Measurements from ENCODE around the gene MYLK3. TPM values are rescaled to one million over a fixed set of nuclear protein-coding genes. Genes with fewer than 3 reads are reported as not detected.
A peak's percentile ranks its signal among the peaks of the same experiment; 100 is the strongest.

Gene MYLK3
- total and polyA plus RNA-seq, 9 donors: 6.9 to 17.4 (median 8.9) TPM

- WGBS (ENCODE audit: insufficient coverage): 78% methylated on average over 2 of the region's 3 CpGs
- no peaks in the 10 kb centered on the region for H3K27me3 ChIP-seq (ENCODE audit: control insufficient read depth, insufficient read depth, low read length)
- no peaks in the 10 kb centered on the region for H3K36me3 ChIP-seq (ENCODE audit: control insufficient read depth, insufficient read depth, low read length)
- H3K27ac ChIP-seq (ENCODE audit: low read length): peak overlapping the region; percentile 51
- no peak for DNase-seq
- H3K9me3 ChIP-seq (replicated peaks; ENCODE audit: control insufficient read depth, low read depth, low read length): no peaks in the 10 kb centered on the region
- peak overlapping the region; percentile 4 for H3K4me3 ChIP-seq (ENCODE audit: low read length)
- H3K4me1 ChIP-seq (ENCODE audit: control insufficient read depth, insufficient read depth, low read length): peaks cover 22% of the 10 kb centered on the region
These were observed 14.4 kb upstream of the MYLK3 start for GRCh38 chr16:46762583-46762982.

DNA sequence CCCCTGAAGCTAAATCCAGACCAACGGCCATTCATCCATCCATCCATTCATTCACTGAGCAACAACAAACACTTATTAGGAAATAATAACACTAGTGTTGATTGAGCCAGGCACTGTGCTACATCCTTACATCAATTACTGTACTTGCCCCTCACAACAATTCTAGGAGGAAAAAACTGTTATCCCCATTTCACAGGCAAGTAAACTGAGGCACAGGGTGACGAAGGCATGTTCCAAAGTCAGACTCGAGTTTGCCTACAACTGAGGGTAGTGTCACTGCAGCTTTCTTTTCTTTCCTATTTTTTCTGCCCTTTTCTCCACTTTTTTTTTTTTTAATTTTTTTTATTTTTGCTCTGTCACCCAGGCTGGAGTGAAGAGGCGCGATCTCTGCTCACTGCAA lies 11.2 kb upstream of the MYLK3 start:
- no peak overlapping the region for H3K4me3 ChIP-seq (ENCODE audit: low read length)
- 88% methylated on average over 2 of the region's 5 CpGs for WGBS (ENCODE audit: insufficient coverage)
- no peaks in the 10 kb centered on the region for H3K27me3 ChIP-seq (ENCODE audit: control insufficient read depth, insufficient read depth, low read length)
- H3K27ac ChIP-seq (ENCODE audit: low read length): no peak overlapping the region
- no peak for DNase-seq
- no peaks in the 10 kb centered on the region for H3K9me3 ChIP-seq (replicated peaks; ENCODE audit: control insufficient read depth, low read depth, low read length)
- H3K36me3 ChIP-seq (ENCODE audit: control insufficient read depth, insufficient read depth, low read length): no peaks in the 10 kb centered on the region
- H3K4me1 ChIP-seq (ENCODE audit: control insufficient read depth, insufficient read depth, low read length): peaks cover 37% of the 10 kb centered on the region

GRCh38 chr16:46757339-46758050 lies 9.4 kb upstream of the MYLK3 start:
- no peaks in the 10 kb centered on the region for H3K36me3 ChIP-seq (ENCODE audit: control insufficient read depth, insufficient read depth, low read length)
- WGBS (ENCODE audit: insufficient coverage): 51% methylated on average over 15 of the region's 21 CpGs
- peak overlapping the region; percentile 55 for H3K27ac ChIP-seq (ENCODE audit: low read length)
- H3K9me3 ChIP-seq (replicated peaks; ENCODE audit: control insufficient read depth, low read depth, low read length): no peaks in the 10 kb centered on the region
- peaks cover 32% of the 10 kb centered on the region for H3K4me1 ChIP-seq (ENCODE audit: control insufficient read depth, insufficient read depth, low read length)
- peak; percentile 49 for DNase-seq
- H3K27me3 ChIP-seq (ENCODE audit: control insufficient read depth, insufficient read depth, low read length): no peaks in the 10 kb centered on the region
- no peak overlapping the region for H3K4me3 ChIP-seq (ENCODE audit: low read length)

GRCh38 chr16:46756772-46757171 lies 8.6 kb upstream of the MYLK3 start:
- Histone ChIP-seq H3K4me3 (ENCODE audit: low read length) (no peak overlapping the region), H3K27ac (ENCODE audit: low read length) (peak overlapping the region; percentile 55)
- DNase-seq: no peak

GRCh38 chr16:46753015-46753414 lies 4.9 kb upstream of the MYLK3 start:
- Histone ChIP-seq H3K36me3 (ENCODE audit: control insufficient read depth, insufficient read depth, low read length) (no peaks in the 10 kb centered on the region), H3K27ac (ENCODE audit: low read length) (no peak overlapping the region), H3K4me3 (ENCODE audit: low read length) (no peak overlapping the region), H3K27me3 (ENCODE audit: control insufficient read depth, insufficient read depth, low read length) (no peaks in the 10 kb centered on the region), H3K9me3 (replicated peaks; ENCODE audit: control insufficient read depth, low read depth, low read length) (no peaks in the 10 kb centered on the region), H3K4me1 (ENCODE audit: control insufficient read depth, insufficient read depth, low read length) (peaks cover 38% of the 10 kb centered on the region)
- no peak for DNase-seq
- WGBS (ENCODE audit: insufficient coverage): 70% methylated on average over 2 of the region's 5 CpGs

More at GRCh38 chr16:46756772-46757171, 8.6 kb upstream of the MYLK3 start:
- 80% methylated on average over 5 of the region's 11 CpGs for WGBS (ENCODE audit: insufficient coverage)
- H3K36me3 ChIP-seq (ENCODE audit: control insufficient read depth, insufficient read depth, low read length): no peaks in the 10 kb centered on the region
- peaks cover 32% of the 10 kb centered on the region for H3K4me1 ChIP-seq (ENCODE audit: control insufficient read depth, insufficient read depth, low read length)
- H3K9me3 ChIP-seq (replicated peaks; ENCODE audit: control insufficient read depth, low read depth, low read length): no peaks in the 10 kb centered on the region
- no peaks in the 10 kb centered on the region for H3K27me3 ChIP-seq (ENCODE audit: control insufficient read depth, insufficient read depth, low read length)

- no peak overlapping the region for H3K4me3 ChIP-seq (ENCODE audit: low read length)
- no peak for DNase-seq
- H3K27ac ChIP-seq (ENCODE audit: low read length): no peak overlapping the region
- no peaks in the 10 kb centered on the region for H3K9me3 ChIP-seq (replicated peaks; ENCODE audit: control insufficient read depth, low read depth, low read length)
- WGBS (ENCODE audit: insufficient coverage): 63% methylated on average over 6 of the region's 7 CpGs
- H3K27me3 ChIP-seq (ENCODE audit: control insufficient read depth, insufficient read depth, low read length): no peaks in the 10 kb centered on the region
- peaks cover 36% of the 10 kb centered on the region for H3K4me1 ChIP-seq (ENCODE audit: control insufficient read depth, insufficient read depth, low read length)
- no peaks in the 10 kb centered on the region for H3K36me3 ChIP-seq (ENCODE audit: control insufficient read depth, insufficient read depth, low read length)
These were observed 3.2 kb upstream of the MYLK3 start for GRCh38 chr16:46751381-46751780.

- Histone ChIP-seq H3K36me3 (ENCODE audit: control insufficient read depth, insufficient read depth, low read length) (no peaks in the 10 kb centered on the region), H3K4me1 (ENCODE audit: control insufficient read depth, insufficient read depth, low read length) (peaks cover 33% of the 10 kb centered on the region), H3K27ac (ENCODE audit: low read length) (peak overlapping the region; percentile 82), H3K27me3 (ENCODE audit: control insufficient read depth, insufficient read depth, low read length) (no peaks in the 10 kb centered on the region), H3K9me3 (replicated peaks; ENCODE audit: control insufficient read depth, low read depth, low read length) (no peaks in the 10 kb centered on the region), H3K4me3 (ENCODE audit: low read length) (no peak overlapping the region)
- peak; percentile 48 for DNase-seq
- 72% methylated on average over 13 of the region's 20 CpGs for WGBS (ENCODE audit: insufficient coverage)
These were observed 896 bp upstream of the MYLK3 start for GRCh38 chr16:46748775-46749705.

DNA sequence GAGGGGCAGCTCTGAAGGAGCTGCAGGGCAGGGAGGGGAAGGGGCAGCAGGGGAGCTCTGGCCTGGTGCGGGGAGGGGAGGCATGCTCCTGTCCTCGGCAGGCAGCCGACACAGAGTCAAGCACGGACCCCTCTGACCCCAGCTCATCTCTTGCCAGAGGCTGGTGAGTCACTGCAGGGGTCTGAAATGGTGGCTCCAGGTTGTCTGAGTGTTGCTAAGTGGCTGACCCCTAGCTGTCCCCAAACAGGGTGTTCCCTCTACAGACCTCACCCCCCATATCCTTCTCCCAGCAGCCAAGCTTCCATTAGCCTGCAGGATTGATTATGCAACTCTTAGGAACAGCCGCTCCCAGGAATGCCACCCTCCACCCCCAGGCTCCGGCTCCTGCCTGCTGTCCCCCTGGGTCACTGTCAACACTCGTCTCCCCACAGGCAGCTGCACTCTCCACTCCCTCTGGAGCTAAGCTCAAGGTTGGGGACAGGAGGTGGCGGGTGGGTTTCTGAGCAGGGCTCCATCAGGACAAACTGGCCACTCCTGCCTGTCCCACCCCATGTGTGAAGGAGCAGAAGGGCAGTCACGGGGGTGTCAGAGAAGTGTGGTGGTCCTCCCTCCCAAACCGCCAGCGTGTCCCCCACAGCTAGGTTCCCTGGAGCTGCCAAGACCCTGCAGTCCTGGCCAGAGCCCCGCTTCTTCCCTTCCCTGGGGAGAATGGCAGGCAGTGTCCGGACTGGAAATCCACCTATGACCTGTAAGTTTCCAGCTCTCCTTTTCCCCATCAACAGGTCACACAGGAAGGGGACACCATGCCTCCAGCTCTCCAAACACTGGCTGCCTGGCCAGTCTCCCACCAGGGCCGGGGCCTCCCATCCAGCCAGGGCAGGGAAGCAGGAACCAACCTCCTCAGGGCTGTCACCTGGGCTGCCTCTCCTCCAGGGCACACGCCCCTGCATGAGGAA lies 1.0 kb downstream of the MYLK3 start:
- WGBS (ENCODE audit: insufficient coverage): 71% methylated on average over 9 of the region's 15 CpGs
- H3K4me1 ChIP-seq (ENCODE audit: control insufficient read depth, insufficient read depth, low read length): peaks cover 43% of the 10 kb centered on the region
- no peaks in the 10 kb centered on the region for H3K27me3 ChIP-seq (ENCODE audit: control insufficient read depth, insufficient read depth, low read length)
- no peak overlapping the region for H3K4me3 ChIP-seq (ENCODE audit: low read length)
- peak overlapping the region; percentile 82 for H3K27ac ChIP-seq (ENCODE audit: low read length)
- DNase-seq: peak; percentile 45
- H3K36me3 ChIP-seq (ENCODE audit: control insufficient read depth, insufficient read depth, low read length): no peaks in the 10 kb centered on the region
- no peaks in the 10 kb centered on the region for H3K9me3 ChIP-seq (replicated peaks; ENCODE audit: control insufficient read depth, low read depth, low read length)

- Histone ChIP-seq H3K4me1 (ENCODE audit: control insufficient read depth, insufficient read depth, low read length) (peaks cover 43% of the 10 kb centered on the region), H3K4me3 (ENCODE audit: low read length) (no peak overlapping the region), H3K27ac (ENCODE audit: low read length) (no peak overlapping the region), H3K9me3 (replicated peaks; ENCODE audit: control insufficient read depth, low read depth, low read length) (no peaks in the 10 kb centered on the region), H3K36me3 (ENCODE audit: control insufficient read depth, insufficient read depth, low read length) (no peaks in the 10 kb centered on the region), H3K27me3 (ENCODE audit: control insufficient read depth, insufficient read depth, low read length) (no peaks in the 10 kb centered on the region)
- DNase-seq: no peak
- WGBS (ENCODE audit: insufficient coverage): 83% methylated on average over 1 of the region's 7 CpGs
These were observed 2.5 kb downstream of the MYLK3 start for GRCh38 chr16:46745617-46746016.
